ENCODE measurements around the gene USHBP1. TPM values are rescaled to one million over a fixed set of nuclear protein-coding genes. Genes with fewer than 3 reads are reported as not detected.

The USHBP1 gene
- total RNA-seq: not detected in 2 replicates

GRCh38 chr19:17264641-17264979, at the start of gene USHBP1:
Gene USHBP1, minus strand, starts transcription at chr19:17264745. Its CDS starts 446 bp downstream, at chr19:17264299.

GRCh38 chr19:17309198-17309964, 44.8 kb upstream of the USHBP1 start, which contains the start of gene DDA1:
Gene DDA1, plus strand, starts transcription at chr19:17309563. Its CDS starts 92 bp downstream, at chr19:17309655.

GRCh38 chr19:17305517-17306284, 41.2 kb upstream of the USHBP1 start, which contains the start of gene MRPL34:
Gene MRPL34, plus strand, starts transcription at chr19:17305872. Its CDS starts 21 bp downstream, at chr19:17305893.

GRCh38 chr19:17303167-17303939, 38.8 kb upstream of the USHBP1 start, which contains the start of gene ABHD8:
Gene ABHD8, minus strand, starts transcription at chr19:17303425. Its CDS starts 1,809 bp downstream, at chr19:17301616.

GRCh38 chr19:17281391-17282304, 17.1 kb upstream of the USHBP1 start, which contains the start of gene ANKLE1:
Gene ANKLE1, plus strand, starts transcription at chr19:17281901. Its CDS starts 20 bp downstream, at chr19:17281921.

GRCh38 chr19:17266975-17267788, 2.6 kb upstream of the USHBP1 start, which contains the start of gene BABAM1:
Gene BABAM1, plus strand, starts transcription at chr19:17267443. Its CDS starts 1,364 bp downstream, at chr19:17268807.

GRCh38 chr19:17245535-17245984, 19.0 kb downstream of the USHBP1 start, which contains the start of gene NR2F6:
Gene NR2F6, minus strand, starts transcription at chr19:17245919. Its CDS starts 699 bp downstream, at chr19:17245220.

GRCh38 chr19:17226002-17226933, 38.3 kb downstream of the USHBP1 start, which contains the start of gene OCEL1:
Gene OCEL1, plus strand, starts transcription at chr19:17226226. Its CDS starts 22 bp downstream, at chr19:17226248.

GRCh38 chr19:17215127-17215971, 49.2 kb downstream of the USHBP1 start, which contains the start of gene USE1:
Gene USE1, plus strand, starts transcription at chr19:17215357. Its CDS starts 49 bp downstream, at chr19:17215406.

Other genes starting within 250 kb of the USHBP1 start
- 0.97 and 1.1 TPM in 2 replicates for gene CPAMD8, start 237.9 kb downstream of the USHBP1 start, total RNA-seq
- 1.3 and 1.6 TPM in 2 replicates for gene HAUS8, start 189.3 kb downstream of the USHBP1 start, total RNA-seq
- 86.1 and 106 TPM in 2 replicates for gene MYO9B, start 189.0 kb downstream of the USHBP1 start, total RNA-seq
- gene USE1, start 49.4 kb downstream of the USHBP1 start, total RNA-seq: 18.2 and 20.9 TPM in 2 replicates
- gene OCEL1, start 38.5 kb downstream of the USHBP1 start, total RNA-seq: 2.9 and 4.9 TPM in 2 replicates
- gene NR2F6, start 18.8 kb downstream of the USHBP1 start, total RNA-seq: 42.7 and 48.3 TPM in 2 replicates
- 58.9 and 79.5 TPM in 2 replicates for gene BABAM1, start 2.7 kb upstream of the USHBP1 start, total RNA-seq
- gene ANKLE1, start 17.2 kb upstream of the USHBP1 start, total RNA-seq: 0.65 TPM in 1 of 2 replicates, not detected in the other
- 16.7 and 18.2 TPM in 2 replicates for gene ABHD8, start 38.7 kb upstream of the USHBP1 start, total RNA-seq
- 34.6 and 38.3 TPM in 2 replicates for gene MRPL34, start 41.1 kb upstream of the USHBP1 start, total RNA-seq
- gene DDA1, start 44.8 kb upstream of the USHBP1 start, total RNA-seq: 10.9 and 21.6 TPM in 2 replicates
- gene ANO8, start 70.1 kb upstream of the USHBP1 start, total RNA-seq: 9.2 and 10.1 TPM in 2 replicates
- 13.6 and 14.9 TPM in 2 replicates for gene GTPBP3, start 72.8 kb upstream of the USHBP1 start, total RNA-seq
- under 0.01 TPM in 1 of 2 replicates, not detected in the other for gene PLVAP, start 112.6 kb upstream of the USHBP1 start, total RNA-seq
- 0.49 TPM in 1 of 2 replicates, not detected in the other for gene CCDC194, start 129.5 kb upstream of the USHBP1 start, total RNA-seq
- gene BST2, start 140.9 kb upstream of the USHBP1 start, total RNA-seq: 15.1 and 31.6 TPM in 2 replicates
- 57.9 and 68.2 TPM in 2 replicates for gene MVB12A, start 155.3 kb upstream of the USHBP1 start, total RNA-seq
- gene TMEM221, start 183.9 kb upstream of the USHBP1 start, total RNA-seq: 0.12 TPM in 1 of 2 replicates, not detected in the other
- not detected in 2 replicates for gene NXNL1, start 196.2 kb upstream of the USHBP1 start, total RNA-seq
- 71.6 and 87.1 TPM in 2 replicates for gene SLC27A1, start 205.8 kb upstream of the USHBP1 start, total RNA-seq
- 72.2 and 74.3 TPM in 2 replicates for gene PGLS, start 246.9 kb upstream of the USHBP1 start, total RNA-seq